D721Med (cell line): ENCODE data around the gene JMJD8.

ENCODE experiments used
- DNase-seq: peaks from one replicate; pipeline ENCODE4 v3.0.0; 2011; ENCODE audit warnings: low spot score; ENCODE audit not compliant: insufficient read length
- FAIRE-seq: peaks from 2 replicates; lab custom pipeline; 2011; peaks lifted over from hg19 to GRCh38; lab: Jason Lieb, UNC
- CTCF ChIP-seq: IDR thresholded peaks from 2 replicates; pipeline ENCODE4 v1.5.1; 2012; ENCODE audit warnings: mild to moderate bottlenecking, control low read depth; ENCODE audit not compliant: insufficient read depth; ENCODE audit errors: missing control alignments

JMJD8 gene

GRCh38 chr16:702341-702740 lies 18.2 kb upstream of the JMJD8 start:
- no peak for TF ChIP-seq CTCF
- DNase-seq, result no peak
- FAIRE-seq, result no peak

GRCh38 chr16:700684-701584 lies 16.8 kb upstream of the JMJD8 start:
- no peak for FAIRE-seq
- TF ChIP-seq CTCF, result no peak
- DNase-seq, result no peak

- DNase-seq (no peak), FAIRE-seq (no peak)
- TF ChIP-seq CTCF, result no peak
Measured at GRCh38 chr16:698911-699671, 15.0 kb upstream of the JMJD8 start.

- FAIRE-seq, result no peak
- no peak for DNase-seq
- TF ChIP-seq CTCF, result no peak
Measured at GRCh38 chr16:695355-696089, 11.4 kb upstream of the JMJD8 start.

GRCh38 chr16:694863-695354 lies 10.8 kb upstream of the JMJD8 start:
- no peak for TF ChIP-seq CTCF
- DNase-seq (no peak), FAIRE-seq (no peak)

- no peak for TF ChIP-seq CTCF
- DNase-seq (no peak), FAIRE-seq (no peak)
Measured at GRCh38 chr16:694187-694862, 10.2 kb upstream of the JMJD8 start.
